HG02938 (cell line): ENCODE results near the gene EVX2.

ENCODE experiments used
- ATAC-seq: cut with Tn5 transposase; IDR thresholded peaks from one replicate; pipeline ENCODE4 v1.9.1; 2021; ENCODE audit warnings: mild to moderate bottlenecking, moderate library complexity; ENCODE audit not compliant: unreplicated experiment

EVX2 gene

DNA sequence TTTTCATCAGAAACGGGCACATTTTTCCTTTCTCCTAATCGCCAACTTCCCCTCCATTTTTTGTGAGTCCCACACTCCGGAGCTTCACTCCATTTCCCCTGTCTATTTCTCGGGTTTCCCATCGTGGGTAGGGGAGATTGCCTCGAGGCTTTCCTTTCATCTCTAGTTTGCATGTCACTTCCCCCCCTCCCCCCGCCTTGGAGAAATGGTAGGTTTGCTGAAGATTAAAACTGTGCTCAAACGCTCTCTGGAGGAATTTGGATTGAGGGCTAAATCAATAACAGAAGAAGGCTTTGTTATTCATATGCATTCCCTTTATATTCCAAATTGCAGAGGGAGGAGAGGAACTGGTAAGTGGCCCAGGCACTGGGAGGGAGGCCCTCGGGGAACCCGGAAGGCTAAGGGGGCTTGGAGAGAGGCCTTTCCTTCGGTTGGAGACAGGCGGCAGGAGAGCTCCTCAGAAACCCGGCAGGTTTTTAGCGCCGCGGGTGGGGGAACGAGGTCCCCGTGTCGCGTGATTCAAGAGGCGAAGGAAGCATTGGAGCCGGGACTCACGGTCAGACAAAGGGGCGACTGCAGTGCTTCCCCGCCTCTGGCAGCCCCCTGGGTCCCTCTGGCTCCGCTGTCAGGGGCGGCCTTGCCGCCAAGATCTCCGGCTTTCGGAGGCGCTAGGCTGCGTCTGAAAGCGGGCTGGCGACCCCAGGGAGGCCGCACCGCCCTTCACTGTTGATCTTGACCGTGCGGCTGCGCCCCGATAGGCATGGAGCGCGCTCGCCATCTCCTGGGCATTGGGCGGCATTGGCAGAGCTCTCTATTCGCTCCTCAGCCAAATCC, 13.4 kb upstream of the EVX2 start:
- peak; percentile 86 for ATAC-seq

DNA sequence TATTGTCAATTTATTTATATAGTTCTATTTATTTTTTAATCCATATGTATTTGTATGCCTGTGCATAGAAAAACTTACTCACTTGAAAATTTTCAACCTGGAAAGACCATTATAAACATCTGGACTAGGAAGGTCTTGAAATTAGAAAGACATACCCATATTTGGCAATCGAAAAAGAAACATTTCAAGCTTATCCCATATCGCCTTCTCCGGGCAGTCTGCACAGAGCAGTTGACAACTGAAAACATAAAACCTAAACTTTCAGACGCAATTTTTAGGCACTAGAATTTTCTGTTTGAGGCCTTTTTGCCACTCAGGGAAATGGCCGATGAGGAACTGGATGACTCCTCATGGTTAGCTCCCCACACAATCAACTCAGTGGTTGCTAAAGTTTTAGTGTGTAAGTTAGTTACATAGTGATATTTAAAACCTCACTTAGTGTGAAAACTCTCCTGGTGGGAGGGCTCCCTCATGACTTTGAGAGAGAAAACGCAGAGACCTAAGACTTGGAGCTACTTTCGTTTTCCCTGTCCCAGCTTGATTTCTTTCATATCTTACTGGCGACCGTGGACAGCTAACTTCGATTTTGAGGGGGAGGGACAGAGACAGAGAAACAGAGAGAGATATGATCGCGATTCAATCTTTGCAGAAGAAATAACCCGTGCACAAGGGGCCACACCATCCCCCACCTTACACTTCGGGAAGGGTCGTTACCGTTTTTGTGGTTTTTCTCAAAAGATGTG, 12.7 kb upstream of the EVX2 start:
- ATAC-seq = no peak

GRCh38 chr2:176095421-176095820, 11.7 kb upstream of the EVX2 start:
- ATAC-seq = no peak

- no peak for ATAC-seq
Measured at GRCh38 chr2:176094349-176094748, 10.6 kb upstream of the EVX2 start.

- ATAC-seq = no peak
Measured at GRCh38 chr2:176093898-176094249, 10.1 kb upstream of the EVX2 start.

DNA sequence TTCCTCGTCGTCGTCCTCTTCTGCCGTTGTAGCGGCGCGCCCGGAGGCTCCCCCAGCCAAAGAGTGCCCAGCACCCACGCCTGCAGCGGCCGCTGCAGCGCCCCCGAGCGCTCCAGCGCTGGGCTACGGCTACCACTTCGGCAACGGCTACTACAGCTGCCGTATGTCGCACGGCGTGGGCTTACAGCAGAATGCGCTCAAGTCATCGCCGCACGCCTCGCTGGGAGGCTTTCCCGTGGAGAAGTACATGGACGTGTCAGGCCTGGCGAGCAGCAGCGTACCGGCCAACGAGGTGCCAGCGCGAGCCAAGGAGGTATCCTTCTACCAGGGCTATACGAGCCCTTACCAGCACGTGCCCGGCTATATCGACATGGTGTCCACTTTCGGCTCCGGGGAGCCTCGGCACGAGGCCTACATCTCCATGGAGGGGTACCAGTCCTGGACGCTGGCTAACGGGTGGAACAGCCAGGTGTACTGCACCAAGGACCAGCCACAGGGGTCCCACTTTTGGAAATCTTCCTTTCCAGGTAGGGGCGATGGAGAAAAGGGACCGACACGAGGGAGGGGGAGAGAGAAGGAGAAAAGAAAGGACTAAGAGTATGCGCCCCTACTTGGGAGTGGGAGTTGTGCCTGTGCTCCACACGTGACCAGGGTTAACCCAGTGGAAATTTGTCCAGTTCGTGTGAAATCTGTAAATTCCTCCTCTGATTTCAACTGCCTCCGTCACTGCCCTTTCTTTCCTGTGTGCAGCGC, 9.6 kb upstream of the EVX2 start:
- no peak for ATAC-seq

DNA sequence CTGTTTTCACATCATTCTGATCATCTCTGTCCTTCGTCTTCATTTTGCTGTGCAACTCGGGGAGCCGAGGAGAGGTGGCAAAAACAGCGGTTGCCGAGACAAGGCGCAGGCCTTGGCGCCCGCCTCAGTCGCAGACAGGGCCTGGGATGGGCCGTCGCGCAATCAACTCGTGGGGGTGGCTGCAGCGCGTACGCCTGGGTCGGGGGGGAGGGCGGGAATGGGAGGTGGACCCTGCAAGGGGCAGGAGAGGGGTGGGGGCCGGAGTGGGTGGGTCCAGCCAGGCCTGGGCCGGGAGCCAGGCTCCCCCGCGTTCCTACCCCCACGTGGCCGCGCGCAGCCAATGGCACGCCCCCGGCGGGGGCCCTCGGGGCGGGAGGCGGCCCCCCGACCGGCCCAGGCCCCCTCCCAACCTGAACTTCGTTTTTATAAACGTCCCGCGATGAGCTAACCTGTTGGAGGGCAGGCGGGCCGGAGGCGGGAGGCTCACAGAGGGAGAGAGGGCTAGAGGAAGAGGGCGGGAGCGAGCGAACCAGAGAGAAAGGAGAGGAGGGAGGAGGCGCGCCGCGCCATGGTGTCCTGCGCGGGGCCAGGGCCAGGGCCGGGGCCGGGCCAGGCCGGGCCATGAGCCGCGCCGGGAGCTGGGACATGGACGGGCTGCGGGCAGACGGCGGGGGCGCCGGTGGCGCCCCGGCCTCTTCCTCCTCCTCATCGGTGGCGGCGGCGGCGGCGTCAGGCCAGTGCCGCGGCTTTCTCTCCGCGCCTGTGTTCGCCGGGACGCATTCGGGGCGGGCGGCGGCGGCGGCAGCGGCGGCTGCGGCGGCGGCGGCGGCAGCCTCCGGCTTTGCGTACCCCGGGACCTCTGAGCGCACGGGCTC, 8.7 kb upstream of the EVX2 start, which contains the start of gene HOXD13:
Gene HOXD13, plus strand, starts transcription at position 452 of the 875 bp plus-strand sequence. Its CDS starts 170 bp downstream, at position 622.
- no peak for ATAC-seq

GRCh38 chr2:176091329-176092258, 7.8 kb upstream of the EVX2 start:
- no peak for ATAC-seq

DNA sequence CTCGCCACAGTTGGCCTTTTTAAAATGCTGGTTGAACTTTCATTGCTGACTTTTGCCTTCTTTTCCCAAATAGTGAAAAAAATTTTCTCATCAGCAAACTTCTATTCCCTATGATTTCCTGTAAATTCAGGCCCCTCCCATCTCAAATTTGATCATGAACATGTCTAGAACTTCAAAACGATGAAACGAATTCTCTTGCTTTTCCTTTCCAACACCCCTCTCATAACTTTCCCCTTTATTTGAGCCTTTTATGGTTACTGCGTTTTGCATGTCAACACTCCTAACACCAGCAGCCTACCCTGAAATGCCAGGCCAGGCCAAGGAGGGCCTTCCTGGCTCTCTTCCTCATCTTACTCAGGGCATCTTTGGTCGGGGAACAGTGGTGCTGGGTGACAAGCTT, 7.1 kb upstream of the EVX2 start:
- ATAC-seq = no peak

DNA sequence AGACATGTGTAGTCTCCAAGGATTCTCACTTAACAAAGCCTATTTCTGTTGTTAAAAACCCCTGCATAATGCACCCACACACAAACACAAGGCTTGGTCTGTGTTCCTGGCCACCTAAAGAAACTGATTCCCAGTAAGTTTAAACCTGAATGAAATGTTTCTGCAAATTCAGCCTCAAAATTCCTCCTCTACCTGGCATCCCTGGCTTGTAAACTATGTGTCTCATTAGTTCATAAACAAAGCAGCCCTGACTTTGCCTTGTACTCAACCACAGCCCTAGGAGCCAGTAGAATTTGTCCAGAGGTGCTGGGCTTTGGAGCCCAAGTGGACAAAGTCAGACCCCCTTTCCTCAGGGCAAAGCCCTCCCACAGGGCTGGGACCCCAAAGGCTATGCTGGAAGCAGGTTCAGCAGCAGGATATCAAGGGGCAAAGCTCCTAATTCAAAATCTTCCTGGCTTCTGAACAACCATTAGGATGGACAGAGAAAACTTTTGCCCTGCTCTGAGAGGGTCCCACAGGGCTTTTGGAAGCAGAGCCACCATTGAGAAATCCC, 6.2 kb upstream of the EVX2 start:
- ATAC-seq = no peak

GRCh38 chr2:176088937-176089842, 5.4 kb upstream of the EVX2 start:
- no peak for ATAC-seq

GRCh38 chr2:176088048-176088936, 4.5 kb upstream of the EVX2 start:
- ATAC-seq = no peak

- ATAC-seq = no peak
Measured at GRCh38 chr2:176087330-176088047, 3.7 kb upstream of the EVX2 start.

- no peak for ATAC-seq
Measured at GRCh38 chr2:176085861-176086771, 2.4 kb upstream of the EVX2 start.

- ATAC-seq = no peak
Measured at GRCh38 chr2:176085120-176085788, 1.5 kb upstream of the EVX2 start.
